ENCODE data around the gene NXT2. TPM values are rescaled to one million over a fixed set of nuclear protein-coding genes. Genes with fewer than 3 reads are reported as not detected.
"Not testable (repeated sequence)": the region's sequence is repeated elsewhere in the genome, so short reads cannot be mapped to it uniquely, and the experiment has no call there.

Gene NXT2
- total RNA-seq, result 6.4 and 6.5 TPM in 2 replicates

- peak; percentile 73 for DNase-seq (ENCODE audit: low read depth, low spot score)
These were observed at the start of gene NXT2 for GRCh38 chrX:109536439-109537323. NXT2 (plus strand) TSS chrX:109536844; CDS start chrX:109537007, 163 bp downstream.

- DNase-seq (ENCODE audit: low read depth, low spot score), result no peak
These were observed 49.0 kb upstream of the NXT2 start for GRCh38 chrX:109487640-109488039.

GRCh38 chrX:109489174-109489573 is 47.5 kb upstream of the NXT2 start:
- no peak for DNase-seq (ENCODE audit: low read depth, low spot score)

- no peak for DNase-seq (ENCODE audit: low read depth, low spot score)
These were observed 38.2 kb upstream of the NXT2 start for GRCh38 chrX:109498434-109498833.

- DNase-seq (ENCODE audit: low read depth, low spot score), result no peak
These were observed 35.5 kb upstream of the NXT2 start for GRCh38 chrX:109501176-109501575.

- no peak for DNase-seq (ENCODE audit: low read depth, low spot score)
These were observed 27.7 kb upstream of the NXT2 start for GRCh38 chrX:109508915-109509314.

- no peak for DNase-seq (ENCODE audit: low read depth, low spot score)
These were observed 25.5 kb upstream of the NXT2 start for GRCh38 chrX:109511113-109511512.

- DNase-seq (ENCODE audit: low read depth, low spot score), result no peak
These were observed 17.6 kb upstream of the NXT2 start for GRCh38 chrX:109519001-109519400.

GRCh38 chrX:109533005-109533404 is 3.6 kb upstream of the NXT2 start:
- DNase-seq (ENCODE audit: low read depth, low spot score), result no peak

GRCh38 chrX:109533631-109534030 is 3.0 kb upstream of the NXT2 start:
- no peak for DNase-seq (ENCODE audit: low read depth, low spot score)

GRCh38 chrX:109534933-109535332 is 1.7 kb upstream of the NXT2 start:
- DNase-seq (ENCODE audit: low read depth, low spot score), result no peak

- no peak for DNase-seq (ENCODE audit: low read depth, low spot score)
These were observed 1.1 kb upstream of the NXT2 start for GRCh38 chrX:109535578-109535977.

GRCh38 chrX:109537324-109537665 is 651 bp downstream of the NXT2 start:
- no peak for DNase-seq (ENCODE audit: low read depth, low spot score)

- DNase-seq (ENCODE audit: low read depth, low spot score), result not testable (repeated sequence)
These were observed 2.4 kb downstream of the NXT2 start for GRCh38 chrX:109539007-109539406.

- DNase-seq (ENCODE audit: low read depth, low spot score), result no peak
These were observed 17.2 kb downstream of the NXT2 start for GRCh38 chrX:109553862-109554261.

- not testable (repeated sequence) for DNase-seq (ENCODE audit: low read depth, low spot score)
These were observed 39.4 kb downstream of the NXT2 start for GRCh38 chrX:109576083-109576482.

- no peak for DNase-seq (ENCODE audit: low read depth, low spot score)
These were observed 40.4 kb downstream of the NXT2 start for GRCh38 chrX:109577055-109577454.

GRCh38 chrX:109578916-109579315 is 42.3 kb downstream of the NXT2 start:
- DNase-seq (ENCODE audit: low read depth, low spot score), result peak; percentile 8

GRCh38 chrX:109585488-109585887 is 48.8 kb downstream of the NXT2 start:
- DNase-seq (ENCODE audit: low read depth, low spot score), result no peak

- DNase-seq (ENCODE audit: low read depth, low spot score), result no peak
These were observed 53.5 kb downstream of the NXT2 start for GRCh38 chrX:109590176-109590575.

All from pulmonary artery endothelial cell (primary cell).